ENCODE data around the gene PCDH17. TPM values are rescaled to one million over a fixed set of nuclear protein-coding genes. Genes with fewer than 3 reads are reported as not detected.
A peak's percentile ranks its signal among the peaks of the same experiment; 100 is the strongest.

Gene PCDH17
- total RNA-seq: under 0.01 and 0.17 TPM in 2 replicates
- polyA plus RNA-seq: 0.01 and 0.07 TPM in 2 replicates
- polyA plus RNA-seq (2012): 0.08 TPM in 1 of 2 replicates, not detected in the other
- polyA minus RNA-seq (ENCODE audit: low replicate concordance): 1.2 TPM in 1 of 2 replicates, not detected in the other

- H3K4me1 ChIP-seq (ENCODE audit: control insufficient read depth, extremely low read depth, insufficient read depth, low read length): peaks cover 2% of the 10 kb centered on the region
- DNase-seq (ENCODE audit: low read depth in 2 of 2): peak; percentile 70 to 74
- peaks cover 5% of the 10 kb centered on the region for H3K27me3 ChIP-seq (ENCODE audit: control insufficient read depth, insufficient read depth, low read length)
- H3K36me3 ChIP-seq (ENCODE audit: control insufficient read depth, insufficient read depth, low read length): no peaks in the 10 kb centered on the region
- no peaks in the 10 kb centered on the region for H3K9me3 ChIP-seq (ENCODE audit: control insufficient read depth, insufficient read depth, low read depth, low read length)
- TF ChIP-seq EZH2 (IDR thresholded peaks at IDR 0.05; ENCODE audit: low read length, missing control alignments): no peak
- H3K27ac ChIP-seq (ENCODE audit: insufficient read depth, low read length): no peak within 1 kb of the TSS
- H3K79me2 ChIP-seq (ENCODE audit: control insufficient read depth, insufficient read depth, low read length): no peaks in the 10 kb centered on the region
- H3K4me3 ChIP-seq (replicated peaks in 1 of 4; ENCODE audit: control extremely low read depth in 1 of 4, insufficient read depth in 1 of 4, low read depth in 3 of 4, low read length in 4 of 4): peak within 1 kb of the TSS; percentile 30 to 89 (median 52)
- H2AFZ ChIP-seq (ENCODE audit: low read length): peak within 1 kb of the TSS; percentile 66
- H3K9ac ChIP-seq (ENCODE audit: insufficient read depth, low read length): no peak within 1 kb of the TSS
- H4K20me1 ChIP-seq (ENCODE audit: control insufficient read depth, extremely low read depth, insufficient read depth, low read length): no peaks in the 10 kb centered on the region
- peak within 1 kb of the TSS; percentile 45 for H3K4me2 ChIP-seq (ENCODE audit: extremely low read depth, insufficient read depth, low read length)
These were observed at the start of gene PCDH17 for GRCh38 chr13:57631596-57632275. TSS of gene PCDH17 (plus strand) at chr13:57631744. CDS start at chr13:57632547, 803 bp downstream.

- DNase-seq (ENCODE audit: low read depth in 2 of 2): no peak
- Histone ChIP-seq H4K20me1 (ENCODE audit: control insufficient read depth, extremely low read depth, insufficient read depth, low read length) (no peaks in the 10 kb centered on the region), H3K27ac (ENCODE audit: insufficient read depth, low read length) (no peak overlapping the region), H3K79me2 (ENCODE audit: control insufficient read depth, insufficient read depth, low read length) (no peaks in the 10 kb centered on the region), H3K4me3 (replicated peaks in 1 of 4; ENCODE audit: control extremely low read depth in 1 of 4, insufficient read depth in 1 of 4, low read depth in 3 of 4, low read length in 4 of 4) (no peak overlapping the region), H3K4me1 (ENCODE audit: control insufficient read depth, extremely low read depth, insufficient read depth, low read length) (no peaks in the 10 kb centered on the region), H3K36me3 (ENCODE audit: control insufficient read depth, insufficient read depth, low read length) (no peaks in the 10 kb centered on the region), H2AFZ (ENCODE audit: low read length) (no peak overlapping the region), H3K9ac (ENCODE audit: insufficient read depth, low read length) (no peak overlapping the region), H3K4me2 (ENCODE audit: extremely low read depth, insufficient read depth, low read length) (no peak overlapping the region), H3K9me3 (ENCODE audit: control insufficient read depth, insufficient read depth, low read depth, low read length) (no peaks in the 10 kb centered on the region), H3K27me3 (ENCODE audit: control insufficient read depth, insufficient read depth, low read length) (no peaks in the 10 kb centered on the region)
- TF ChIP-seq, protein P1, sequence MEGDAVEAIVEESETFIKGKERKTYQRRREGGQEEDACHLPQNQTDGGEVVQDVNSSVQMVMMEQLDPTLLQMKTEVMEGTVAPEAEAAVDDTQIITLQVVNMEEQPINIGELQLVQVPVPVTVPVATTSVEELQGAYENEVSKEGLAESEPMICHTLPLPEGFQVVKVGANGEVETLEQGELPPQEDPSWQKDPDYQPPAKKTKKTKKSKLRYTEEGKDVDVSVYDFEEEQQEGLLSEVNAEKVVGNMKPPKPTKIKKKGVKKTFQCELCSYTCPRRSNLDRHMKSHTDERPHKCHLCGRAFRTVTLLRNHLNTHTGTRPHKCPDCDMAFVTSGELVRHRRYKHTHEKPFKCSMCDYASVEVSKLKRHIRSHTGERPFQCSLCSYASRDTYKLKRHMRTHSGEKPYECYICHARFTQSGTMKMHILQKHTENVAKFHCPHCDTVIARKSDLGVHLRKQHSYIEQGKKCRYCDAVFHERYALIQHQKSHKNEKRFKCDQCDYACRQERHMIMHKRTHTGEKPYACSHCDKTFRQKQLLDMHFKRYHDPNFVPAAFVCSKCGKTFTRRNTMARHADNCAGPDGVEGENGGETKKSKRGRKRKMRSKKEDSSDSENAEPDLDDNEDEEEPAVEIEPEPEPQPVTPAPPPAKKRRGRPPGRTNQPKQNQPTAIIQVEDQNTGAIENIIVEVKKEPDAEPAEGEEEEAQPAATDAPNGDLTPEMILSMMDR (conservative IDR thresholded peaks at IDR 0.05 in 1 of 2, IDR thresholded peaks at IDR 0.05 in 1 of 2; ENCODE audit: low read depth in 1 of 2, low read length in 2 of 2): no peak
- TF ChIP-seq EZH2 (IDR thresholded peaks at IDR 0.05; ENCODE audit: low read length, missing control alignments): no peak
These were observed 49.5 kb upstream of the PCDH17 start for GRCh38 chr13:57582032-57582431.

- no peak overlapping the region for H2AFZ ChIP-seq (ENCODE audit: low read length)
- H3K4me1 ChIP-seq (ENCODE audit: control insufficient read depth, extremely low read depth, insufficient read depth, low read length): no peaks in the 10 kb centered on the region
- H3K27ac ChIP-seq (ENCODE audit: insufficient read depth, low read length): no peak overlapping the region
- H3K27me3 ChIP-seq (ENCODE audit: control insufficient read depth, insufficient read depth, low read length): no peaks in the 10 kb centered on the region
- no peaks in the 10 kb centered on the region for H3K79me2 ChIP-seq (ENCODE audit: control insufficient read depth, insufficient read depth, low read length)
- H3K9me3 ChIP-seq (ENCODE audit: control insufficient read depth, insufficient read depth, low read depth, low read length): no peaks in the 10 kb centered on the region
- TF ChIP-seq EZH2 (IDR thresholded peaks at IDR 0.05; ENCODE audit: low read length, missing control alignments): no peak
- TF ChIP-seq, protein P1 (conservative IDR thresholded peaks at IDR 0.05 in 1 of 2, IDR thresholded peaks at IDR 0.05 in 1 of 2; ENCODE audit: low read depth in 1 of 2, low read length in 2 of 2): no peak
- H3K4me2 ChIP-seq (ENCODE audit: extremely low read depth, insufficient read depth, low read length): no peak overlapping the region
- DNase-seq (ENCODE audit: low read depth in 2 of 2): no peak
- no peak overlapping the region for H3K9ac ChIP-seq (ENCODE audit: insufficient read depth, low read length)
- H3K4me3 ChIP-seq (replicated peaks in 1 of 4; ENCODE audit: control extremely low read depth in 1 of 4, insufficient read depth in 1 of 4, low read depth in 3 of 4, low read length in 4 of 4): no peak overlapping the region
- no peaks in the 10 kb centered on the region for H4K20me1 ChIP-seq (ENCODE audit: control insufficient read depth, extremely low read depth, insufficient read depth, low read length)
- no peaks in the 10 kb centered on the region for H3K36me3 ChIP-seq (ENCODE audit: control insufficient read depth, insufficient read depth, low read length)
These were observed 48.0 kb upstream of the PCDH17 start for GRCh38 chr13:57583529-57583928.
